ENCODE measurements around the gene QSOX2. TPM values are rescaled to one million over a fixed set of nuclear protein-coding genes. Genes with fewer than 3 reads are reported as not detected.

Gene QSOX2
- polyA plus RNA-seq, 2 of the 4 experiments (the other 2 are of a cell fraction) = 22.3 to 30.2 TPM

GRCh38 chr9:136163248-136163850 lies 82.3 kb downstream of the QSOX2 start (continued):
- TF ChIP-seq HDAC2 (IDR thresholded peaks at IDR 0.05) (no peak), HOXA7 (CRISPR knock-in tag; IDR thresholded peaks at IDR 0.05) (no peak)

GRCh38 chr9:136160995-136161610 lies 84.5 kb downstream of the QSOX2 start:
- 60% methylated on average over 10 of the region's 10 CpGs for whole genome bisulfite sequencing (ENCODE audit: missing lambda C conversion rate)
- POLR2A ChIA-PET = no interaction called here
- no peaks in the 10 kb centered on the region for H3K4me1 ChIP-seq
- peaks cover 7% of the 10 kb centered on the region; the same call in 1 of the 3 replicates for H3K9me3 ChIP-seq
- FAIRE-seq (no peak), ATAC-seq (0 out of 6 replicates have a peak, but pooled peaks of 1 of the 2 experiments have one; percentile 26), DNase-seq (ENCODE audit: low read depth in 1 of 2, low spot score in 1 of 2) (no peak)
- H3K4me2 ChIP-seq = no peak overlapping the region
- no peak for TF ChIP-seq CBX8 (IDR thresholded peaks at IDR 0.05)
- TF ChIP-seq FOSL2 (IDR thresholded peaks at IDR 0.05) = no peak
- TF ChIP-seq FOSL2 (CRISPR knock-in tag; IDR thresholded peaks at IDR 0.05) = no peak
- TF ChIP-seq KDM5A (IDR thresholded peaks at IDR 0.05) = no peak
- CTCF ChIA-PET = interaction anchor here (1.3 to 2.7 kb wide), 2 partner anchors 10 to 21 kb away, joined by 3 to 10 read pairs; no protein-coding TSS in a partner anchor
- no peak overlapping the region for H3K27ac ChIP-seq
- no peak overlapping the region for H3K4me3 ChIP-seq

GRCh38 chr9:136160381-136160841 lies 85.2 kb downstream of the QSOX2 start:
- DNase-seq (ENCODE audit: low read depth in 1 of 2, low spot score in 1 of 2) = no peak
- H3K4me1 ChIP-seq = no peaks in the 10 kb centered on the region
- TF ChIP-seq BHLHE40 (IDR thresholded peaks at IDR 0.05; ENCODE audit: low read depth, low read length) (no peak), HOXA7 (CRISPR knock-in tag; IDR thresholded peaks at IDR 0.05) (no peak), FOSB (CRISPR knock-in tag; IDR thresholded peaks at IDR 0.05) (no peak), EHF (CRISPR knock-in tag; IDR thresholded peaks at IDR 0.05) (no peak), EHMT2 (IDR thresholded peaks at IDR 0.05; ENCODE audit: low read depth) (no peak), MAFK (IDR thresholded peaks at IDR 0.05; ENCODE audit: partially characterized antibody) (no peak)
- POLR2A ChIA-PET = no interaction called here
- H3K4me3 ChIP-seq = no peak overlapping the region
- H3K27ac ChIP-seq = no peak overlapping the region
- CTCF ChIA-PET = interaction anchor here (1.1 to 2.7 kb wide), 5 partner anchors 9 to 123 kb away, joined by 3 to 10 read pairs (median 4); no protein-coding TSS in a partner anchor
- FAIRE-seq = no peak
- peak in 1 of 2 experiments; percentile 31; a peak in 3 of 6 replicates for ATAC-seq
- peaks cover 7% of the 10 kb centered on the region; the same call in 1 of the 3 replicates for H3K9me3 ChIP-seq
- WGBS (ENCODE audit: missing lambda C conversion rate) = 88% methylated on average over 7 of the region's 12 CpGs
- no peak overlapping the region for H3K4me2 ChIP-seq

GRCh38 chr9:136159851-136160250 lies 85.8 kb downstream of the QSOX2 start:
- H3K9me3 ChIP-seq = peaks cover 7% of the 10 kb centered on the region; the same call in 1 of the 3 replicates
- WGBS (ENCODE audit: missing lambda C conversion rate) = 65% methylated on average over 7 of the region's 16 CpGs
- TF ChIP-seq HDAC2 (IDR thresholded peaks at IDR 0.05) = no peak
- no peak for TF ChIP-seq ZNF302 (CRISPR knock-in tag; IDR thresholded peaks at IDR 0.05)
- TF ChIP-seq RNF2 (IDR thresholded peaks at IDR 0.05; ENCODE audit: borderline replicate concordance, low read depth) = no peak
- TF ChIP-seq KDM5A (IDR thresholded peaks at IDR 0.05) = no peak
- TF ChIP-seq RAD21 (conservative IDR thresholded peaks at IDR 0.05 in 1 of 2, IDR thresholded peaks at IDR 0.05 in 1 of 2) = no peak
- TF ChIP-seq EP300 (IDR thresholded peaks at IDR 0.05) = no peak
- TF ChIP-seq FOSB (CRISPR knock-in tag; IDR thresholded peaks at IDR 0.05) = no peak
- no peak for TF ChIP-seq ZSCAN20 (CRISPR knock-in tag; IDR thresholded peaks at IDR 0.05)
- TF ChIP-seq RFX5 (IDR thresholded peaks at IDR 0.05) = no peak
- no peak for TF ChIP-seq USF2 (IDR thresholded peaks at IDR 0.05)
- TF ChIP-seq FOXS1 (CRISPR knock-in tag; IDR thresholded peaks at IDR 0.05) = no peak
- POLR2A ChIA-PET = no interaction called here
- H3K4me1 ChIP-seq = no peaks in the 10 kb centered on the region
- CTCF ChIA-PET = interaction anchor here (0.8 to 2.7 kb wide), 8 partner anchors 9 to 123 kb away, joined by 3 to 10 read pairs (median 4); no protein-coding TSS in a partner anchor
- no peak overlapping the region for H3K4me3 ChIP-seq
- DNase-seq (ENCODE audit: low read depth in 1 of 2, low spot score in 1 of 2) = no peak
- ATAC-seq = no peak
- FAIRE-seq = no peak
- H3K27ac ChIP-seq = no peak overlapping the region
- H3K4me2 ChIP-seq = no peak overlapping the region
